ENCODE data around the gene PCCA.

DNA sequence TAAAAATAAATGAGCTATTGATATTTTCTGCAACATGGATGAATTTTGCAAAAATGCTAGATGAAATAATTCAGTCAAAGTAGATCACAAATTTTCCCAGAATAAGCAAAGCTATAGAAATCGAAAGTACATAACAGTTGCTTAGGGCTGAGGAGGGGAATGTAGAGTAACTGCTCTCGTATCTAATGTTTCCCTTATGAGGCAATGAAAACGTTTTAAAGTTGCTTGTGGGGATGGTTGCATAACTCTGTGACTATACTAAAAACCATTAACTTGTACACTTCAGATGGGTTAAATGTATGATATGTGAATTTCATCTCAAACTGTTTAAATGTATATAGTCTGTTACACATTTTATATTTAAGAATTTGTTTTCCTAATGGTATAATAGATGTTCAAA lies 268.0 kb downstream of the PCCA start:
- TF ChIP-seq, protein P1, sequence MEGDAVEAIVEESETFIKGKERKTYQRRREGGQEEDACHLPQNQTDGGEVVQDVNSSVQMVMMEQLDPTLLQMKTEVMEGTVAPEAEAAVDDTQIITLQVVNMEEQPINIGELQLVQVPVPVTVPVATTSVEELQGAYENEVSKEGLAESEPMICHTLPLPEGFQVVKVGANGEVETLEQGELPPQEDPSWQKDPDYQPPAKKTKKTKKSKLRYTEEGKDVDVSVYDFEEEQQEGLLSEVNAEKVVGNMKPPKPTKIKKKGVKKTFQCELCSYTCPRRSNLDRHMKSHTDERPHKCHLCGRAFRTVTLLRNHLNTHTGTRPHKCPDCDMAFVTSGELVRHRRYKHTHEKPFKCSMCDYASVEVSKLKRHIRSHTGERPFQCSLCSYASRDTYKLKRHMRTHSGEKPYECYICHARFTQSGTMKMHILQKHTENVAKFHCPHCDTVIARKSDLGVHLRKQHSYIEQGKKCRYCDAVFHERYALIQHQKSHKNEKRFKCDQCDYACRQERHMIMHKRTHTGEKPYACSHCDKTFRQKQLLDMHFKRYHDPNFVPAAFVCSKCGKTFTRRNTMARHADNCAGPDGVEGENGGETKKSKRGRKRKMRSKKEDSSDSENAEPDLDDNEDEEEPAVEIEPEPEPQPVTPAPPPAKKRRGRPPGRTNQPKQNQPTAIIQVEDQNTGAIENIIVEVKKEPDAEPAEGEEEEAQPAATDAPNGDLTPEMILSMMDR (IDR thresholded peaks at IDR 0.05): no peak
- TF ChIP-seq, protein P2, sequence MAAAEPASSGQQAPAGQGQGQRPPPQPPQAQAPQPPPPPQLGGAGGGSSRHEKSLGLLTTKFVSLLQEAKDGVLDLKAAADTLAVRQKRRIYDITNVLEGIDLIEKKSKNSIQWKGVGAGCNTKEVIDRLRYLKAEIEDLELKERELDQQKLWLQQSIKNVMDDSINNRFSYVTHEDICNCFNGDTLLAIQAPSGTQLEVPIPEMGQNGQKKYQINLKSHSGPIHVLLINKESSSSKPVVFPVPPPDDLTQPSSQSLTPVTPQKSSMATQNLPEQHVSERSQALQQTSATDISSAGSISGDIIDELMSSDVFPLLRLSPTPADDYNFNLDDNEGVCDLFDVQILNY (CRISPR knock-in tag; IDR thresholded peaks at IDR 0.05): no peak
- TF ChIP-seq SP1 (CRISPR knock-in tag; conservative IDR thresholded peaks at IDR 0.05) (no peak), CBFB (CRISPR knock-in tag; IDR thresholded peaks at IDR 0.05; ENCODE audit: low read depth) (no peak), RELA (CRISPR knock-in tag; IDR thresholded peaks at IDR 0.05; ENCODE audit: borderline replicate concordance) (no peak), FOXK1 (CRISPR knock-in tag; IDR thresholded peaks at IDR 0.05) (no peak), JUN (CRISPR knock-in tag; IDR thresholded peaks at IDR 0.05) (no peak), CREM (CRISPR knock-in tag; IDR thresholded peaks at IDR 0.05) (no peak)
- TF ChIP-seq, protein P3, sequence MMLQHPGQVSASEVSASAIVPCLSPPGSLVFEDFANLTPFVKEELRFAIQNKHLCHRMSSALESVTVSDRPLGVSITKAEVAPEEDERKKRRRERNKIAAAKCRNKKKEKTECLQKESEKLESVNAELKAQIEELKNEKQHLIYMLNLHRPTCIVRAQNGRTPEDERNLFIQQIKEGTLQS (CRISPR knock-in tag; conservative IDR thresholded peaks at IDR 0.05): no peak
- TF ChIP-seq, protein P4, sequence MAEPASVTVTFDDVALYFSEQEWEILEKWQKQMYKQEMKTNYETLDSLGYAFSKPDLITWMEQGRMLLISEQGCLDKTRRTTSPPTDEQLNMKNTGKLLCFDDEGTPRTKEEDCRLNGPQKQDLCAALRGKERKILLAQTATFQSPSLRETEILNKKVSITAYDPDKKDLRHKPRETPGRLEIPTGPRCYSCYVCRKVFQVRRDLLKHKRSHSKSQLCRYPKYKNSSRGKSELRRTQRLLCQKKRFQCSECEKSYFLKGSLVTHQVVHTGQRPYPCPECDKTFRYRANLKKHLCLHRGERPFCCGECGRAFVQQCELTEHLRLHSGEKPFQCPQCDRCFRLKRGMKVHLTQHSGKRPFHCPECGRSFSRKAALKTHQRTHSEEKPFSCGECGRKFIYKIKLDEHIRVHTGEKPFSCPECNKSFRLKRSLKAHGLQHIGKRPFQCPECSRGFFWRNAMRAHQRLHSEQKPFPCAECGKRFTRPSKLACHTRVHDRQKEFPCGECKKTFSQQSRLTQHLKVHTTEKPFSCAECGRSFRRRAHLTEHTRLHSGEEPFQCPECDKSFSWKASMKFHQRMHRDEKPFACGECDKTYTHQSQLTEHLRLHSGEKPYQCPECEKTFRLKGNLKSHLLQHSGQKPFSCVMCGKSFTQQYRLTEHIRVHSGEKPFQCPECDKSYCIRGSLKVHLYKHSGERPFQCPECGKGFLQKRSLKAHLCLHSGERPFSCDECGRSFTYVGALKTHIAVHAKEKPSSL (CRISPR knock-in tag; conservative IDR thresholded peaks at IDR 0.05): no peak
- TF ChIP-seq, protein P5, sequence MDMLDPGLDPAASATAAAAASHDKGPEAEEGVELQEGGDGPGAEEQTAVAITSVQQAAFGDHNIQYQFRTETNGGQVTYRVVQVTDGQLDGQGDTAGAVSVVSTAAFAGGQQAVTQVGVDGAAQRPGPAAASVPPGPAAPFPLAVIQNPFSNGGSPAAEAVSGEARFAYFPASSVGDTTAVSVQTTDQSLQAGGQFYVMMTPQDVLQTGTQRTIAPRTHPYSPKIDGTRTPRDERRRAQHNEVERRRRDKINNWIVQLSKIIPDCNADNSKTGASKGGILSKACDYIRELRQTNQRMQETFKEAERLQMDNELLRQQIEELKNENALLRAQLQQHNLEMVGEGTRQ (CRISPR knock-in tag; IDR thresholded peaks at IDR 0.05): no peak
- TF ChIP-seq, protein P6, sequence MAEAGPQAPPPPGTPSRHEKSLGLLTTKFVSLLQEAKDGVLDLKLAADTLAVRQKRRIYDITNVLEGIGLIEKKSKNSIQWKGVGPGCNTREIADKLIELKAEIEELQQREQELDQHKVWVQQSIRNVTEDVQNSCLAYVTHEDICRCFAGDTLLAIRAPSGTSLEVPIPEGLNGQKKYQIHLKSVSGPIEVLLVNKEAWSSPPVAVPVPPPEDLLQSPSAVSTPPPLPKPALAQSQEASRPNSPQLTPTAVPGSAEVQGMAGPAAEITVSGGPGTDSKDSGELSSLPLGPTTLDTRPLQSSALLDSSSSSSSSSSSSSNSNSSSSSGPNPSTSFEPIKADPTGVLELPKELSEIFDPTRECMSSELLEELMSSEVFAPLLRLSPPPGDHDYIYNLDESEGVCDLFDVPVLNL (CRISPR knock-in tag; IDR thresholded peaks at IDR 0.05; ENCODE audit: borderline replicate concordance, low read depth): no peak
